Kidney epithelial cell (primary cell): ENCODE results near the gene GRHPR. TPM values are rescaled to one million over a fixed set of nuclear protein-coding genes. Genes with fewer than 3 reads are reported as not detected.

Source experiments
- DNase-seq: peaks from one replicate; pipeline ENCODE4 v3.0.0-alpha.2; 2010; ENCODE audit warnings: low read depth
- H3K27me3 ChIP-seq: 2 replicates; pipeline ENCODE4 v1.6.0; 2011; ENCODE audit warnings: low read length; ENCODE audit not compliant: control insufficient read depth, insufficient read depth
- H3K36me3 ChIP-seq: 2 replicates; pipeline ENCODE4 v1.5.1; 2011; ENCODE audit warnings: low read length; ENCODE audit not compliant: control insufficient read depth, insufficient read depth
- H3K4me3 ChIP-seq: 2 replicates; pipeline ENCODE4 v1.5.1; 2011; ENCODE audit warnings: low read depth, mild to moderate bottlenecking, control low read depth, low read length
- CTCF ChIP-seq: IDR thresholded peaks from 2 replicates; pipeline ENCODE4 v1.5.1; 2011; ENCODE audit warnings: mild to moderate bottlenecking, moderate library complexity, low read length, control low read depth, inconsistent platforms; ENCODE audit not compliant: insufficient read depth, poor library complexity, severe bottlenecking
- total RNA-seq: library from RNA; depleted of rRNA; stranded (reverse); fragments of >200 nt; gene quantifications from 2 replicates; pipeline ENCODE4 v1.2.3, GENCODE V29; 2015

The GRHPR gene
- total RNA-seq, 1 donor from 2014 or later = 142 TPM

DNA sequence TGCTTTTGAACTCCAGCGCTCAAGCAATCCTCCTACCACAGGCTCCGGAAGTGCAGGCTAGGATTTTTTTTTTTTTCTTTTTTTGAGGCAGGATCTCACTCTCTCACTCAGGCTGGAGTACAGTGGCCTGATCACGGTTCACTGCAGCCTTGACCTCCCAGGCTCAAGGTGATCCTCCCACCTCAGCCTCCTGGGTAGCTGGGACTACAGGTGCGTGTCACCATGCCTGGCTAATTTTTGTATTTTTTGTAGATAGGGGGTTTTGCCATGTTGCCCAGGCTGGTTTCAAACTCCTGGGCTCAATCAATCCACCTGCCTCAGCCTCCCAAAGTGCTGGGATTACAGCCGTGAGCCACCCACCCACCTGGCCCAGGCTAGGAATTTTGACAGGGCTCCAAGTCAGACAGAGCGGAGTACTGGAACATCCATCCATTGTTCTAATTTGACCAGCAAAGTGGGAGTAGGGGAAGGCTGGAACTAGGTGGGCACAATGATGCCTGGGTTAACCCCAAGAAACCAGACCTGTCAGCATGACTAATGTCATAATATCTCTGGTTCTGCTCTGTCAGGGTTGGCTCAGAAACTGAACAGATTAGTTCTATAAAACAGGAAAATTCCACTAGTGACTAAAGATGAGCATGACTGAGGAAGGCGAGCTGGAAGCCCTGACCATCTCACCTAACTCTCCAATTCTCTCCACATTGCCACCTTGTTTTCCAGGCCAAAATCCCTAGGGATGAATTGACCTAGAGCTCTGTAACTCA lies 33.6 kb downstream of the GRHPR start:
- Histone ChIP-seq H3K27me3 (no peaks in the 10 kb centered on the region), H3K36me3 (no peaks in the 10 kb centered on the region), H3K4me3 (no peak overlapping the region)
- TF ChIP-seq CTCF = no peak
- DNase-seq = no peak

DNA sequence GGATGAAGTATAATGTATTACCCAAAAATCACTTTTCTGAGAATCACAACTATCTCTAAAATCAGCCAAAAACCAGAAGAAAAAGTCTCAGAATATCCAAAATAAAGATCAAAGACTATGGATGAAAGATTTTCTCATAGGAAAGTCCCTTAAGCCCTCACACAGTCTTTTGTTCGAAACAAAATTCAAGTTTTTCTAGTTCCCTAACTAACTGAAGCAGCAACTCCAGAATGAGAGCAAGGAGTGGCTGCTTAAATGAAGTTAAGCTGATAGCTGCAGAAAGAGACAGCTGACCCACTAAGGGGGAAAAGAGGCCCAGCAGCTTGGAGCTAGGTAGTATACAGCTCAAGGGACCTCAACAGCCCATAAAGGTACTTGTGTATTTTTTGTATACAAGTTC lies 34.3 kb downstream of the GRHPR start:
- Histone ChIP-seq H3K27me3 (no peaks in the 10 kb centered on the region), H3K4me3 (no peak overlapping the region), H3K36me3 (no peaks in the 10 kb centered on the region)
- no peak for TF ChIP-seq CTCF
- no peak for DNase-seq

- H3K36me3 ChIP-seq = no peaks in the 10 kb centered on the region
- DNase-seq = no peak
- H3K27me3 ChIP-seq = no peaks in the 10 kb centered on the region
- peak overlapping the region; percentile 83 for H3K4me3 ChIP-seq
- TF ChIP-seq CTCF = no peak
Measured at GRCh38 chr9:37464006-37464405, 41.5 kb downstream of the GRHPR start.

GRCh38 chr9:37464426-37465248 lies 42.1 kb downstream of the GRHPR start:
- TF ChIP-seq CTCF = no peak
- H3K4me3 ChIP-seq = peak overlapping the region; percentile 83
- peak; percentile 28 for DNase-seq
- no peaks in the 10 kb centered on the region for H3K36me3 ChIP-seq
- no peaks in the 10 kb centered on the region for H3K27me3 ChIP-seq

DNA sequence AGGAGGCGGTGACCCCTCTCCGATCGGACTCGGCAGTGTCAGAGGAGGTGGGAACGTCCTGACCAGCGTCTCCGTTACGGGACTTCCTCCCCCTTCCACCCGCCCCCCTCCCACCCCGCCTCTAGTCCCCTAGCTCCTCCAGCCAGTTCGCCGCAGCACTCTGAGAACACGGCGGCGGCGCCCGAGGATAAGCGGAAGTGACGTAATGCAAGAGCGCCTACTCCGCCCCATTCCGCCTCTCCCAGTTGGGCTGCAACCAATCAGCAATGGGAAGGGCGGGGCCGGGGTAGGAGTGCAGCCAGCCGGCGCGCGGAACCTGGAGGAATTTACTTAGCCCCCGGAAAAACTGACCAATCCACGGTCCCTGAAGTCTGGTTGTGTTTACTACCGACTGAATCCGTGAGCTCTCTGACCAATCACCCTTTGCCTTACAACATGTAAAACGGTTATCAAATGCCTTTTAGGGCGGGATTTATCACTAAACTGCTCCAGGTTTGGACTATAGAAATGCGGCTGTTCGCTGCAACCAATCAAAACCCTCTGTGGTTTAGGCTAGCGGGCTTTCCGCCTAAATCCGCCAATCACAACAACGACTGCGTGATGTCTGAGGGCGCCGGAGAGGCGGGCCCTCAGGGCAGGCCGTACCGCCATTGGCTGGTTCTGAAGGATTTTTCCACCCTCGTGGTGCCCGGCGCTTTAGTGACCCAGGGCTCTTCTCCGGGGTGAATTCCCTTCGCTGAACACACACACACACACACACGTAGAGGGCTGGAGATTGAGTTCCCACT lies 42.9 kb downstream of the GRHPR start, which contains the start of gene ZBTB5:
ZBTB5 (minus strand) TSS at position 202 of the 788 bp plus-strand sequence. CDS start 22,899 bp downstream, outside the sequence.
- DNase-seq = peak; percentile 99
- TF ChIP-seq CTCF = no peak
- Histone ChIP-seq H3K4me3 (peak within 1 kb of the TSS; percentile 83), H3K36me3 (no peaks in the 10 kb centered on the region), H3K27me3 (no peaks in the 10 kb centered on the region)
